Progenitor cell of endocrine pancreas (in vitro differentiated cells): Measurements from ENCODE around the gene CAMK1D. TPM values are rescaled to one million over a fixed set of nuclear protein-coding genes. Genes with fewer than 3 reads are reported as not detected.

ENCODE experiments used
- DNase-seq: peaks from one replicate; pipeline ENCODE4 v3.0.0; 2021; ENCODE audit warnings: low spot score; ENCODE audit not compliant: unreplicated experiment
- H3K27ac Mint-ChIP-seq: 2 replicates; pipeline ENCODE4 v1.8.0; 2021; ENCODE audit warnings: mild to moderate bottlenecking, moderate library complexity, mixed read lengths
- H3K27me3 Mint-ChIP-seq: 2 replicates; pipeline ENCODE4 v1.8.0; 2021; ENCODE audit warnings: mixed read lengths
- H3K36me3 Mint-ChIP-seq: 2 replicates; pipeline ENCODE4 v1.8.0; 2022; ENCODE audit warnings: mixed read lengths; ENCODE audit not compliant: insufficient read depth
- H3K4me1 Mint-ChIP-seq: 2 replicates; pipeline ENCODE4 v1.8.0; 2021; ENCODE audit warnings: low read depth, mixed read lengths
- H3K4me3 Mint-ChIP-seq: 2 replicates; pipeline ENCODE4 v1.8.0; 2021; ENCODE audit warnings: low read depth, mild to moderate bottlenecking, moderate library complexity, mixed read lengths
- H3K9me3 Mint-ChIP-seq: 2 replicates; pipeline ENCODE4 v1.8.0; 2021; ENCODE audit warnings: low read depth, mixed read lengths
- CTCF ChIP-seq: fragments of 200-600 bp; sonication (generic); IDR thresholded peaks from one replicate; pipeline ENCODE4 v1.5.0; 2021; ENCODE audit warnings: antibody characterized with exemption, mild to moderate bottlenecking; ENCODE audit not compliant: unreplicated experiment
- total RNA-seq: library from RNA; stranded (reverse); gene quantifications from 2 replicates; pipeline ENCODE4 v1.2.1, GENCODE V29; 2021

Gene CAMK1D
- total RNA-seq, 1 donor from 2014 or later = 10.8 TPM

GRCh38 chr10:12841826-12842225 is 492.5 kb downstream of the CAMK1D start:
- H3K4me3 Mint-ChIP-seq = no peak overlapping the region
- H3K27me3 Mint-ChIP-seq = peaks cover 8% of the 10 kb centered on the region
- H3K36me3 Mint-ChIP-seq = no peaks in the 10 kb centered on the region
- no peak for TF ChIP-seq CTCF
- no peak overlapping the region for H3K27ac Mint-ChIP-seq
- no peak for DNase-seq
- peaks cover 7% of the 10 kb centered on the region for H3K4me1 Mint-ChIP-seq
- no peaks in the 10 kb centered on the region for H3K9me3 Mint-ChIP-seq

- Mint-ChIP-seq H3K4me3 (no peak overlapping the region), H3K4me1 (peaks cover 7% of the 10 kb centered on the region), H3K9me3 (no peaks in the 10 kb centered on the region), H3K36me3 (no peaks in the 10 kb centered on the region), H3K27me3 (peaks cover 8% of the 10 kb centered on the region), H3K27ac (no peak overlapping the region)
- no peak for TF ChIP-seq CTCF
- no peak for DNase-seq
These were observed 493.0 kb downstream of the CAMK1D start for GRCh38 chr10:12842310-12842709.

- no peaks in the 10 kb centered on the region for H3K36me3 Mint-ChIP-seq
- no peaks in the 10 kb centered on the region for H3K9me3 Mint-ChIP-seq
- no peak overlapping the region for H3K27ac Mint-ChIP-seq
- peaks cover 7% of the 10 kb centered on the region for H3K4me1 Mint-ChIP-seq
- H3K27me3 Mint-ChIP-seq = peaks cover 4% of the 10 kb centered on the region
- DNase-seq = no peak
- TF ChIP-seq CTCF = no peak
- no peak overlapping the region for H3K4me3 Mint-ChIP-seq
These were observed 494.1 kb downstream of the CAMK1D start for GRCh38 chr10:12843296-12843945.

- Mint-ChIP-seq H3K4me1 (peaks cover 7% of the 10 kb centered on the region), H3K4me3 (no peak overlapping the region), H3K9me3 (no peaks in the 10 kb centered on the region), H3K27ac (peak overlapping the region; percentile 5), H3K36me3 (no peaks in the 10 kb centered on the region), H3K27me3 (no peaks in the 10 kb centered on the region)
- no peak for DNase-seq
- TF ChIP-seq CTCF = no peak
These were observed 495.6 kb downstream of the CAMK1D start for GRCh38 chr10:12844811-12845483.

- Mint-ChIP-seq H3K4me3 (no peak overlapping the region), H3K9me3 (peaks cover 3% of the 10 kb centered on the region), H3K36me3 (no peaks in the 10 kb centered on the region), H3K27me3 (no peaks in the 10 kb centered on the region), H3K27ac (no peak overlapping the region), H3K4me1 (peaks cover 5% of the 10 kb centered on the region)
- no peak for TF ChIP-seq CTCF
- no peak for DNase-seq
These were observed 497.4 kb downstream of the CAMK1D start for GRCh38 chr10:12846718-12847117.
